ENCODE results near the gene SLC6A9. TPM values are rescaled to one million over a fixed set of nuclear protein-coding genes. Genes with fewer than 3 reads are reported as not detected.

SLC6A9 gene
- total and polyA plus RNA-seq, 4 donors, result 0.57 to 47.7 (median 3.6) TPM

DNA sequence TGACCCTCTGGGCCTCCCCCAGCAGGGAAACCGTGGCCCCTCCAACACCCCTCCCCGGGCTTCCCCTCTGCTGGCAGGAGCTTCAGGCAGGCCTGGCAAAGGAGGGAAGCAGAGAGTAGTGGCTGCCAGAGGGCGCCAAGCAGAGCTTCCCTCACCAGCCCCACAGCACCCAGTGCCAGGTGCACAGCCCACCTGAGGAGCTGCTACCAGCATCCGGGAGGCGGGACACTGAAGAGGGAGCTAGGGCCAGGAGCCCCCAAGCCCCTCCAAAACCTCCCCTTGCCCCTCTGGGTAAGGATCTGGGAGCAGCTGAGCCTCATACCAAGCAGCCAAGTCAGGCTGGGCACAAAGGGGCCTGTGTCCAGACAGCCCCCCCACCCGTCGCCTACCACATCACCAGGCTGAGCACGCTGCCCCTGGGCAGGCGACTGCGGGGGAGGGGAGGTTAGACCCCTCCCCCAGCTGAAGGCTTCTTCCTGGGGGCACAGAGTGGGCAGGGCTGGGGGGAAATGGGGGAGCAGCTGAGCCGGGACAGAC is 20.3 kb downstream of the SLC6A9 start:
- Histone ChIP-seq H3K9me3 (ENCODE audit: control insufficient read depth in 4 of 4, low read length in 3 of 4) (no peaks in the 10 kb centered on the region), H3K4me1 (ENCODE audit: control insufficient read depth in 4 of 4, insufficient read depth in 4 of 4, low read length in 3 of 4) (peaks cover 0 to under 1% (median 0%) of the 10 kb centered on the region in 4 donors), H3K27me3 (ENCODE audit: control insufficient read depth in 4 of 4, insufficient read depth in 4 of 4, low read length in 3 of 4) (no peaks in the 10 kb centered on the region), H3K4me3 (ENCODE audit: low read depth in 1 of 3, low read length in 3 of 3) (no peak overlapping the region), H3K36me3 (ENCODE audit: control insufficient read depth in 4 of 4, insufficient read depth in 3 of 4, low read depth in 1 of 4, low read length in 3 of 4) (no peaks in the 10 kb centered on the region), H3K9ac (ENCODE audit: low read depth in 1 of 2, low read length in 2 of 2) (no peak overlapping the region), H3K27ac (ENCODE audit: low read depth in 1 of 2, low read length in 2 of 2) (no peak overlapping the region)
- TF ChIP-seq, protein P1, sequence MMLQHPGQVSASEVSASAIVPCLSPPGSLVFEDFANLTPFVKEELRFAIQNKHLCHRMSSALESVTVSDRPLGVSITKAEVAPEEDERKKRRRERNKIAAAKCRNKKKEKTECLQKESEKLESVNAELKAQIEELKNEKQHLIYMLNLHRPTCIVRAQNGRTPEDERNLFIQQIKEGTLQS (IDR thresholded peaks at IDR 0.05), result no peak
- TF ChIP-seq NR2F2 (IDR thresholded peaks at IDR 0.05), result no peak
- TF ChIP-seq FOXA1 (IDR thresholded peaks at IDR 0.05), result no peak
- TF ChIP-seq HNF4A (conservative IDR thresholded peaks at IDR 0.05), result no peak
- no peak for TF ChIP-seq RAD21 (IDR thresholded peaks at IDR 0.05)
- TF ChIP-seq RXRA (IDR thresholded peaks at IDR 0.05), result no peak
- DNase-seq (ENCODE audit: low spot score), result no peak
- 88% methylated on average over 11 of the region's 11 CpGs for WGBS

DNA sequence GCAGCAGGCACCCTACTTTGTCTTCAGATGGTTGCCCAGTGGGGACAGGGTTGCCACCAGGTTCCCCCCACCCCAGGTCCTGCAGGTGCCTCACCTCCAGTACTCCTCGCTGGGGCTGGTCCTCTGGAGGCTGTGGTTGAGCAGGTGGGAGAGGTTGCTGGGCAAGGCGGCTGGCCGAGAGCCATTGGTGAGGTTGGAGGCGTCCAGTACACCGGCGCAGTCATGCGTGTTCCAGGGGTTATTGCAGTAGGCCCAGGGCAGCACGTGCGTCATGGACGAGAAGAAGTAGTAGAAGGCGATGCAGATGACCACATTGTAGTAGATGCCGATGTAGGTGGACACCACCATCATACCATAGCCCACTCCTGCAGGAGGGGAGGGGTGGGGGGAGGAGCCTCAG is 23.0 kb downstream of the SLC6A9 start:
- TF ChIP-seq YY1 (IDR thresholded peaks at IDR 0.05) (no peak), FOXA2 (IDR thresholded peaks at IDR 0.05) (no peak)
- Histone ChIP-seq H3K9me3 (ENCODE audit: control insufficient read depth in 4 of 4, low read length in 3 of 4) (no peaks in the 10 kb centered on the region), H3K27ac (ENCODE audit: low read depth in 1 of 2, low read length in 2 of 2) (no peak overlapping the region), H3K4me1 (ENCODE audit: control insufficient read depth in 4 of 4, insufficient read depth in 4 of 4, low read length in 3 of 4) (peaks cover 0 to 4% (median 1%) of the 10 kb centered on the region in 4 donors), H3K9ac (ENCODE audit: low read depth in 1 of 2, low read length in 2 of 2) (no peak overlapping the region), H3K36me3 (ENCODE audit: control insufficient read depth in 4 of 4, insufficient read depth in 3 of 4, low read depth in 1 of 4, low read length in 3 of 4) (no peaks in the 10 kb centered on the region), H3K27me3 (ENCODE audit: control insufficient read depth in 4 of 4, insufficient read depth in 4 of 4, low read length in 3 of 4) (no peaks in the 10 kb centered on the region), H3K4me3 (ENCODE audit: low read depth in 1 of 3, low read length in 3 of 3) (no peak overlapping the region)
- WGBS, result 94% methylated on average over 12 of the region's 12 CpGs
- no peak for DNase-seq (ENCODE audit: low spot score)

DNA sequence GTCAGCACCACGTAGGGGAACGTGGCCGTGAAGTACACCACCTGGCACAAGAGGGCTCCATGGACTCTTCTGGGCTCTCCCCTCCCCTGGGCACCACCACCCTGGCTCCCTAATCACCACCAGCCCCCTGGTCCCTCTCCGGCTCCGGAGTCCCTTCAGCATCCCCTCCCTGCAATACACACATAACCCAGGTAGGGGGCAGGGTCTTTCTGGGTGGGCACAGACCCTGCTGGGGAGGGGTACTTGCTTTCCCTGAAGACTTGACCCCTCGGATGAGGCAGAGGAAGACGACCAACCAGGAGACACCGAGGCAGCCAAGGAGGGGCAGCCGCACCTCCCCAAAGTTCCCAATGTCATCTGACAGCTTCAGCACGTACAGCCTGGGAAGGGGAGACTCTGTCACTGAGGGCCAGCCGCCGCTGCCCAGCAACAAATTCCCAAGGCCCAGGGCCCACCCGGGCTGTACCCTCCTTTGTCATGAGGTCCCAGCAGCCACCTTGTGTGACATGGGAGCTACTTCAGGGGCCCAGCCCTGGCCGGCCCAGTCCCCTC is 28.6 kb downstream of the SLC6A9 start:
- DNase-seq (ENCODE audit: low spot score), result no peak
- H3K4me1 ChIP-seq (ENCODE audit: control insufficient read depth in 4 of 4, insufficient read depth in 4 of 4, low read length in 3 of 4), result peaks cover 0 to 4% (median 1%) of the 10 kb centered on the region in 4 donors
- 89% methylated on average over 14 of the region's 14 CpGs for WGBS
- H3K36me3 ChIP-seq (ENCODE audit: control insufficient read depth in 4 of 4, insufficient read depth in 3 of 4, low read depth in 1 of 4, low read length in 3 of 4), result no peaks in the 10 kb centered on the region
- no peaks in the 10 kb centered on the region for H3K27me3 ChIP-seq (ENCODE audit: control insufficient read depth in 4 of 4, insufficient read depth in 4 of 4, low read length in 3 of 4)
- TF ChIP-seq HNF4G (IDR thresholded peaks at IDR 0.05), result no peak
- no peak for TF ChIP-seq NR2F2 (IDR thresholded peaks at IDR 0.05)
- no peak for TF ChIP-seq FOXA1 (IDR thresholded peaks at IDR 0.05)
- TF ChIP-seq SP1 (IDR thresholded peaks at IDR 0.05), result no peak
- TF ChIP-seq YY1 (IDR thresholded peaks at IDR 0.05), result no peak
- TF ChIP-seq FOXA2 (IDR thresholded peaks at IDR 0.05), result no peak
- no peak for TF ChIP-seq RAD21 (IDR thresholded peaks at IDR 0.05)
- TF ChIP-seq RXRA (IDR thresholded peaks at IDR 0.05), result no peak
- TF ChIP-seq, protein P1 (IDR thresholded peaks at IDR 0.05), result no peak
- TF ChIP-seq GABPA (IDR thresholded peaks at IDR 0.05 in 1 of 2, conservative IDR thresholded peaks at IDR 0.05 in 1 of 2), result no peak
- no peak for TF ChIP-seq EGR1 (IDR thresholded peaks at IDR 0.05; ENCODE audit: low read depth in 2 of 2)
- TF ChIP-seq, protein P2, sequence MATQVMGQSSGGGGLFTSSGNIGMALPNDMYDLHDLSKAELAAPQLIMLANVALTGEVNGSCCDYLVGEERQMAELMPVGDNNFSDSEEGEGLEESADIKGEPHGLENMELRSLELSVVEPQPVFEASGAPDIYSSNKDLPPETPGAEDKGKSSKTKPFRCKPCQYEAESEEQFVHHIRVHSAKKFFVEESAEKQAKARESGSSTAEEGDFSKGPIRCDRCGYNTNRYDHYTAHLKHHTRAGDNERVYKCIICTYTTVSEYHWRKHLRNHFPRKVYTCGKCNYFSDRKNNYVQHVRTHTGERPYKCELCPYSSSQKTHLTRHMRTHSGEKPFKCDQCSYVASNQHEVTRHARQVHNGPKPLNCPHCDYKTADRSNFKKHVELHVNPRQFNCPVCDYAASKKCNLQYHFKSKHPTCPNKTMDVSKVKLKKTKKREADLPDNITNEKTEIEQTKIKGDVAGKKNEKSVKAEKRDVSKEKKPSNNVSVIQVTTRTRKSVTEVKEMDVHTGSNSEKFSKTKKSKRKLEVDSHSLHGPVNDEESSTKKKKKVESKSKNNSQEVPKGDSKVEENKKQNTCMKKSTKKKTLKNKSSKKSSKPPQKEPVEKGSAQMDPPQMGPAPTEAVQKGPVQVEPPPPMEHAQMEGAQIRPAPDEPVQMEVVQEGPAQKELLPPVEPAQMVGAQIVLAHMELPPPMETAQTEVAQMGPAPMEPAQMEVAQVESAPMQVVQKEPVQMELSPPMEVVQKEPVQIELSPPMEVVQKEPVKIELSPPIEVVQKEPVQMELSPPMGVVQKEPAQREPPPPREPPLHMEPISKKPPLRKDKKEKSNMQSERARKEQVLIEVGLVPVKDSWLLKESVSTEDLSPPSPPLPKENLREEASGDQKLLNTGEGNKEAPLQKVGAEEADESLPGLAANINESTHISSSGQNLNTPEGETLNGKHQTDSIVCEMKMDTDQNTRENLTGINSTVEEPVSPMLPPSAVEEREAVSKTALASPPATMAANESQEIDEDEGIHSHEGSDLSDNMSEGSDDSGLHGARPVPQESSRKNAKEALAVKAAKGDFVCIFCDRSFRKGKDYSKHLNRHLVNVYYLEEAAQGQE (IDR thresholded peaks at IDR 0.05), result no peak
- no peak for TF ChIP-seq JUND (IDR thresholded peaks at IDR 0.05)
- no peak for TF ChIP-seq HNF4A (conservative IDR thresholded peaks at IDR 0.05)
- TF ChIP-seq, protein P3, sequence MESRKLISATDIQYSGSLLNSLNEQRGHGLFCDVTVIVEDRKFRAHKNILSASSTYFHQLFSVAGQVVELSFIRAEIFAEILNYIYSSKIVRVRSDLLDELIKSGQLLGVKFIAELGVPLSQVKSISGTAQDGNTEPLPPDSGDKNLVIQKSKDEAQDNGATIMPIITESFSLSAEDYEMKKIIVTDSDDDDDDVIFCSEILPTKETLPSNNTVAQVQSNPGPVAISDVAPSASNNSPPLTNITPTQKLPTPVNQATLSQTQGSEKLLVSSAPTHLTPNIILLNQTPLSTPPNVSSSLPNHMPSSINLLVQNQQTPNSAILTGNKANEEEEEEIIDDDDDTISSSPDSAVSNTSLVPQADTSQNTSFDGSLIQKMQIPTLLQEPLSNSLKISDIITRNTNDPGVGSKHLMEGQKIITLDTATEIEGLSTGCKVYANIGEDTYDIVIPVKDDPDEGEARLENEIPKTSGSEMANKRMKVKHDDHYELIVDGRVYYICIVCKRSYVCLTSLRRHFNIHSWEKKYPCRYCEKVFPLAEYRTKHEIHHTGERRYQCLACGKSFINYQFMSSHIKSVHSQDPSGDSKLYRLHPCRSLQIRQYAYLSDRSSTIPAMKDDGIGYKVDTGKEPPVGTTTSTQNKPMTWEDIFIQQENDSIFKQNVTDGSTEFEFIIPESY (IDR thresholded peaks at IDR 0.05), result no peak
- TF ChIP-seq, protein P4, sequence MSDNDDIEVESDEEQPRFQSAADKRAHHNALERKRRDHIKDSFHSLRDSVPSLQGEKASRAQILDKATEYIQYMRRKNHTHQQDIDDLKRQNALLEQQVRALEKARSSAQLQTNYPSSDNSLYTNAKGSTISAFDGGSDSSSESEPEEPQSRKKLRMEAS (IDR thresholded peaks at IDR 0.05), result no peak
- TF ChIP-seq TAF1 (conservative IDR thresholded peaks at IDR 0.05), result no peak
- TF ChIP-seq, protein P5, sequence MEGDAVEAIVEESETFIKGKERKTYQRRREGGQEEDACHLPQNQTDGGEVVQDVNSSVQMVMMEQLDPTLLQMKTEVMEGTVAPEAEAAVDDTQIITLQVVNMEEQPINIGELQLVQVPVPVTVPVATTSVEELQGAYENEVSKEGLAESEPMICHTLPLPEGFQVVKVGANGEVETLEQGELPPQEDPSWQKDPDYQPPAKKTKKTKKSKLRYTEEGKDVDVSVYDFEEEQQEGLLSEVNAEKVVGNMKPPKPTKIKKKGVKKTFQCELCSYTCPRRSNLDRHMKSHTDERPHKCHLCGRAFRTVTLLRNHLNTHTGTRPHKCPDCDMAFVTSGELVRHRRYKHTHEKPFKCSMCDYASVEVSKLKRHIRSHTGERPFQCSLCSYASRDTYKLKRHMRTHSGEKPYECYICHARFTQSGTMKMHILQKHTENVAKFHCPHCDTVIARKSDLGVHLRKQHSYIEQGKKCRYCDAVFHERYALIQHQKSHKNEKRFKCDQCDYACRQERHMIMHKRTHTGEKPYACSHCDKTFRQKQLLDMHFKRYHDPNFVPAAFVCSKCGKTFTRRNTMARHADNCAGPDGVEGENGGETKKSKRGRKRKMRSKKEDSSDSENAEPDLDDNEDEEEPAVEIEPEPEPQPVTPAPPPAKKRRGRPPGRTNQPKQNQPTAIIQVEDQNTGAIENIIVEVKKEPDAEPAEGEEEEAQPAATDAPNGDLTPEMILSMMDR (IDR thresholded peaks at IDR 0.05; ENCODE audit: low read depth, low read length, missing input control), result no peak
- H3K4me3 ChIP-seq (ENCODE audit: low read depth in 1 of 3, low read length in 3 of 3), result no peak overlapping the region
- no peaks in the 10 kb centered on the region for H3K9me3 ChIP-seq (ENCODE audit: control insufficient read depth in 4 of 4, low read length in 3 of 4)
- H3K9ac ChIP-seq (ENCODE audit: low read depth in 1 of 2, low read length in 2 of 2), result no peak overlapping the region
- H3K27ac ChIP-seq (ENCODE audit: low read depth in 1 of 2, low read length in 2 of 2), result no peak overlapping the region

Measured in liver (tissue), 9 donors.